ENCODE results near the gene SBF2.

- TF ChIP-seq POLR2A (IDR thresholded peaks at IDR 0.05) (no peak), CTCF (IDR thresholded peaks at IDR 0.05) (no peak)
Observed at GRCh38 chr11:9761441-9761945, 532.5 kb downstream of the SBF2 start.
